Astrocyte of the cerebellum (primary cell): ENCODE measurements around the gene ECHDC3.

ENCODE experiments used
- DNase-seq: peaks from one replicate; pipeline ENCODE4 v3.0.0-alpha.2; 2011; ENCODE audit warnings: low read depth
- H3K4me3 ChIP-seq: 2 replicates; pipeline ENCODE4 v1.5.1; 2011; ENCODE audit warnings: mild to moderate bottlenecking, low read depth, low read length, moderate library complexity
- CTCF ChIP-seq: IDR thresholded peaks from 2 replicates; pipeline ENCODE4 v1.5.1; 2012; ENCODE audit warnings: low read length, low read depth, moderate library complexity, mild to moderate bottlenecking; ENCODE audit errors: missing control alignments
- in situ Hi-C: cut with HindIII; loops from 2 replicates; pipeline ENCODE4 v1.10.0; 2017; ENCODE audit warnings: low sequenced_read_pairs

The ECHDC3 gene

DNA sequence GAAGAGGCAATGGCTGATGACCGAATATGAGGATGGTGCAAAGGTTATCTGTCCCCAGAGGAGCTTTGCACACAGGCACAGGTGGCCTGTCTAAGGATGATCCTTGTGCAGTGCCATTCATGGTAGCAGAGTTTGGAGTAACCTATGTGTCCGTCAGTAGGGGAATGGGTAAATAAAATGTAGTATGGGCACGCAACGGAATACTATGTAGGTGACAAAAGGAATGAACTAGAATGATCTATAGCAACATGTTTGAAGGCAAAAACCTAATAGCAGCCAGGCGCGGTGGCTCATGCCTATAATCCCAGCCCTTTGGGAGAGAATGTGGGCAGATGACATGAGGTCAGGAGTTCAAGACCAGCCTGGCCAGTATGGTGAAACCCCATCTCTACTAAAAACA lies 41.6 kb upstream of the ECHDC3 start:
- no peak for DNase-seq
- in situ Hi-C loops: no loop called here

GRCh38 chr10:11701451-11702095 lies 40.6 kb upstream of the ECHDC3 start:
- in situ Hi-C loops: no loop called here
- DNase-seq: no peak
- TF ChIP-seq CTCF: no peak
- H3K4me3 ChIP-seq: no peak overlapping the region

More for the DNA sequence above, 41.6 kb upstream of the ECHDC3 start:
- TF ChIP-seq CTCF: no peak
- no peak overlapping the region for H3K4me3 ChIP-seq

- no peak for TF ChIP-seq CTCF
- in situ Hi-C loops: no loop called here
- no peak for DNase-seq
- no peak overlapping the region for H3K4me3 ChIP-seq
Observed at GRCh38 chr10:11702264-11702663, 39.9 kb upstream of the ECHDC3 start.

DNA sequence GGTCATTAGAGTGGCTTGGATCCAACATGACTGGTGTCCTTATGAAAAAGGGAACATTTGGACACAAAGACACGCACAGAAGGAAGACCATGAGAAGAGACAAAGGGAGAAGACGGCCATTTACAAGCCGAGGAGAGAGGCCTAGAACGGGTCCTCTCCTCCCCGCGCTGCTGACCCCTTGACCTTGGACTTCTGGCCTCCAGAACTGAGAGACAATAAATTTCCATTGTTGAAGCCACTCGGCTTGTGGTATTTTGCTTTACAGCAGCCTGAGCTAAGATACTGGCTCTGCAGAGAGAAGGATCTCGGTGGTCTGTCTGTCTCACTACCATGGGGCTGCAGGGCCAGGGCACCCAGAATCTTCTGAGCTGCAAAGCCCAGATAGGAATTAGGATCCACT lies 38.1 kb upstream of the ECHDC3 start:
- in situ Hi-C loops: no loop called here
- no peak overlapping the region for H3K4me3 ChIP-seq
- DNase-seq: no peak
- TF ChIP-seq CTCF: no peak

GRCh38 chr10:11705722-11706121 lies 36.5 kb upstream of the ECHDC3 start:
- no peak for TF ChIP-seq CTCF
- DNase-seq: no peak
- no peak overlapping the region for H3K4me3 ChIP-seq
- in situ Hi-C loops: no loop called here

DNA sequence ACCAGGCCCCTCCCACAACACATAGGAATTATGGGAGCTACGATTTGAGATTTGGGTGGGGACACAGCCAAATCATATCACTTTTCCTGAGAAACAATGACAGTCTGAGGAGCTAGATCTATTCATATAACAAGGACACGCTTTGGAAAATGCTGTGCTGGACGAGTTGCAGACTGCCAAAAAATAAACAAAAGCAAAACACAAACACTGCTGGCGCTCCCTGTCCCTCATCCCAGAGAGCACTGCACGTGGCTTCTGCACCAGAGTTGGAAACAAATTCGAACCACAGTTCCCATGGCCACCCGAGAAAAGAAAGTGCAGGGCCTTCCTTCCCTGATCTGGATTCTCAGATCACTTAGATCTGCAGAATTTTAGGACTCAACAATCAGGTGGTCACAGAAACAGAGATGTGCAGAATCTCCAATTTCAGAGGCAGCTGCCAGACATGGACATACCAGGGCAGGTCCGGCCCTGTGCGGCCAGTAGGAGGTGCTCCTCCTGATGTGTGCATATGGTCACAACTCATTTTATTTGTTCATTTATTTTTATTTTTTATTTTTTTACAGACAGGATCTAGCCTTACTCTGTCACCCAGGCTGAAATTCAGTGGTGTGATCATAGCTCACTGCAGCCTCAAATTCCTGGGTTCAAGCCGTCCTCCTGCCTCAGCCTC lies 35.2 kb upstream of the ECHDC3 start:
- in situ Hi-C loops: no loop called here
- TF ChIP-seq CTCF: no peak
- DNase-seq: no peak
- H3K4me3 ChIP-seq: no peak overlapping the region
